Mononuclear cell (primary cell): ENCODE measurements around the gene SP2. TPM values are rescaled to one million over a fixed set of nuclear protein-coding genes. Genes with fewer than 3 reads are reported as not detected.
"Not testable (repeated sequence)": the region's sequence is repeated elsewhere in the genome, so short reads cannot be mapped to it uniquely, and the experiment has no call there.

Experiments used
- H3K27me3 ChIP-seq: 2 replicates; pipeline ENCODE4 v1.6.0; 2011; ENCODE audit warnings: low read length, control low read depth; ENCODE audit not compliant: insufficient read depth
- H3K4me1 ChIP-seq: 2 replicates; pipeline ENCODE4 v1.5.1; 2011; ENCODE audit warnings: mild to moderate bottlenecking, low read length, control low read depth; ENCODE audit not compliant: insufficient read depth
- H3K4me3 ChIP-seq: 2 replicates; pipeline ENCODE4 v1.5.1; 2011; ENCODE audit warnings: mild to moderate bottlenecking, low read length, moderate library complexity
- H3K9me3 ChIP-seq: 2 replicates; pipeline ENCODE4 v1.5.1; 2011; ENCODE audit warnings: low read depth, mild to moderate bottlenecking, control low read depth, low read length
- total RNA-seq: library from RNA; depleted of rRNA; stranded (reverse); fragments of >200 nt; gene quantifications from one replicate; pipeline ENCODE4 v1.2.3, GENCODE V29; 2012

Gene SP2
- total RNA-seq, 1 donor = 2.5 TPM

DNA sequence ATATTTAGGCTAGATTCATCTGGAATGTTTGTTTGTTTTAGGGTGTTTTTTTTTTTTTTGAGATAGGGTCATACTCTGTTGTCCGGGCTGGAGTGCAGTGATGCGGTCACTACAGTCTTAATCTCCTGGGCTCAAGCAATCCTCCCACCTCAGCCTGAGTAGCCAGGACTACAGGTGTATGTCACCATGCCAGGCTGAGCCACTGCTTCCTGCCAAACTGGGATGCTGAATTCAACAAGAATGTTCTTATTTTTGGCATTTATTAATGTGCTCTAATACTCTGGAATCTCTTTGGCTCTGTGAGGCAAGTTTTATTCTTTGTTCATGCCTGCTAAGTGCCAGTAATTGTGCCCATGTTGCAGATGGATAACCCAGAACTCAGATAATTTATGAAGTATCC lies 21.5 kb downstream of the SP2 start:
- Histone ChIP-seq H3K27me3 (no peaks in the 10 kb centered on the region), H3K9me3 (no peaks in the 10 kb centered on the region), H3K4me3 (no peak overlapping the region), H3K4me1 (peaks cover 13% of the 10 kb centered on the region)

DNA sequence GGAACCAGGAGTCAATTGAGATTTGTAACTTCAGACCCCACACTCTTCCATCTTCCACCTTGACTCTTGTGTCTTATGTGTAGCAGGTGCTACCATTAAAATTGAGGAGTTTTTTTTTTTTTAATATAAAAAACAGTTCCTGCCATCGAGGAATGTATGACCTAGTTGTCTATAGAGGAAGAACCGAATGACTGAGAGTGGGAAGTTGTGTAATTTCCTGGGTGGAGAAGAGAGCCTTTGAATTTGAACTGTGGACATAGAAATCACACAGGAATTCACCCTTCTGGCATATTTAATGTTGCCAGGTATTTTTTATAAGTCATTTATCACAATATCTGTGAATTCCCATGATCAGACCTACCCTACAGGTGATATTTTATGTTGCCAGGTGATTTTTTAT lies 22.0 kb downstream of the SP2 start:
- H3K4me1 ChIP-seq = peaks cover 13% of the 10 kb centered on the region
- H3K9me3 ChIP-seq = no peaks in the 10 kb centered on the region
- no peaks in the 10 kb centered on the region for H3K27me3 ChIP-seq
- H3K4me3 ChIP-seq = no peak overlapping the region

DNA sequence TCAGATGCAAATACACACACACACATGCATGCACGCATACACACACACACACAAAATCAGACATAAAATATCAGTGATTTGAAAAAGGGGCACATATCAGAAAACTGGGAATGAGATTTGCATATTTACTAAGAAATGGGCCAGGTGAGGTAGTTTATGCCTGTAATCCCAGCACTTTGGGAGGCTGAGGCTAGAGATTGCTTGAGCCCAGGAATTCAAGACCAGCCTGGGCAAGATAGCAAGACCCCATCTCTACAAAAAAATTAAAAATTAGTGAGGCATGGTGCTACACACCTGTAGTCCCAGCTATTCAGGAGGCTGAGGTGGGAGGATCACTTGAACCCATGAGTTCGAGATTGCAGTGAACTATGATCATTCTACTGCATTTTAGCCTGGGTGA lies 23.0 kb downstream of the SP2 start:
- H3K4me3 ChIP-seq = no peak overlapping the region
- H3K4me1 ChIP-seq = peaks cover 13% of the 10 kb centered on the region
- no peaks in the 10 kb centered on the region for H3K9me3 ChIP-seq
- no peaks in the 10 kb centered on the region for H3K27me3 ChIP-seq

DNA sequence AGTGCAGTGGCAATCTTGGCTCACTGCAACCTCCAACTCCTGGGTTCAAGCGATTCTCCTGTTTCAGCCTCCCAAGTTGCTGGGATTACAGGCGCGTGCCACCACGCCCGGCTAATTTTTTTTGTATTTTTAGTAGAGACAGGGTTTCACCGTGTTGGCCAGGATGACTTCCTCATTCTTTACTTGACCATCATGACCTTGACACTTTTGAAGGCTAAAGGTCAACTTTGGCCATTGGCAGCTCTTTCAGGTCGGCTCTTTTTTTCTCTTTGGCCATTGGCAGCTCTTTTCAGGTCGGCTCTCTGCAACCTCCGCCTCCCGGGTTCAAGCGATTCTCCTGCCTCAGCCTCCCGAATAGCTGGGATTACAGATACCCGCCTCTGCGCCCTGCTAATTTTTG lies 23.9 kb downstream of the SP2 start:
- not testable (repeated sequence) for H3K4me3 ChIP-seq, H3K9me3 ChIP-seq, H3K27me3 ChIP-seq
- H3K4me1 ChIP-seq = peaks cover 13% of the 10 kb centered on the region

DNA sequence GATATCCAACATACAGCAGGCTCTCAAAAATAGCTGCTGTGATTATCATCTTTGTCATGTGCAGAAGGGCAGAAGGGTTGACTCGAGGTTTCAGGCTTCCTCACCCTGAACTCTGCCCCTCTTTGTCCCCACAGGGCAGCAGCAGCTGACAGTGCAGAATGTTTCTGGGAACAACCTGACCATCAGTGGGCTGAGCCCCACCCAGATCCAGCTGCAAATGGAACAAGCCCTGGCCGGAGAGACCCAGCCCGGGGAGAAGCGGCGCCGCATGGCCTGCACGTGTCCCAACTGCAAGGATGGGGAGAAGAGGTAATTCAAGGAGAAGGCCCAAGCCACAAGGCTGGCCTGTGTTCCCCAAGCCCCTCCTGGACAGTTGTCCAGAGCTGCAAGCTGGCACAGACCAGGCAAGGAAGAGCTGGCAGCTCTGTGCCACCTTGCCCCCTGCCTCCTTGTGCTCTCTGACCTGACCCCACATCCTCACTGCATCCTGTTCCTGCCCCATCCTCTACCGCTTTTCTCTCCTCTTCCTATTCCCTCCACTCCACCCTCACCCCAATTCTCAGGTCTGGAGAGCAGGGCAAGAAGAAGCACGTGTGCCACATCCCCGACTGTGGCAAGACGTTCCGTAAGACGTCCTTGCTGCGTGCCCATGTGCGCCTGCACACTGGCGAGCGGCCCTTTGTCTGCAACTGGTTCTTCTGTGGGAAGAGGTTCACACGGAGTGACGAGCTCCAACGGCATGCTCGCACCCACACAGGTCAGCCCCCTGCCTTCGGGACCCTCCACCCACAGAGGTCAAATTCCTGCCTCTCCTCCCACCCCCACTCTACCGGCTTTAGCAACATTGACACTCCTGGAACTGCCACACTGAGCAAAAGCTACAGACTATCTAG lies 29.0 kb downstream of the SP2 start:
- Histone ChIP-seq H3K27me3 (no peaks in the 10 kb centered on the region), H3K4me1 (no peaks in the 10 kb centered on the region), H3K9me3 (no peaks in the 10 kb centered on the region), H3K4me3 (no peak overlapping the region)

DNA sequence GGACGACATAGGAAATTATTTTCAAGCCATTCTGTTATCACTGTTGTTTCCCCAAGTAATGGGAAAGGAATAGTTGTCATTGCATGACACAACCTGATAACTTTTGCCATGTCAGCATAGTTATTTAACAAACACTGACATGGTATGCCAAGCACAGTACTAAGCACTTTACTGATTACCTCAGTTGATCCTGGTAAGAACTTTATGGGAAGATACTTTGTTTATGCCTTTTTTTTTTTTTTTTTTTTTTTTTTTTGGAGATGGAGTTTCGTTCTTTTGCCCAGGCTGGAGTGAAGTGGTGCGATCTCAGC lies 29.6 kb downstream of the SP2 start:
- Histone ChIP-seq H3K9me3 (no peaks in the 10 kb centered on the region), H3K4me1 (no peaks in the 10 kb centered on the region), H3K4me3 (no peak overlapping the region), H3K27me3 (no peaks in the 10 kb centered on the region)

DNA sequence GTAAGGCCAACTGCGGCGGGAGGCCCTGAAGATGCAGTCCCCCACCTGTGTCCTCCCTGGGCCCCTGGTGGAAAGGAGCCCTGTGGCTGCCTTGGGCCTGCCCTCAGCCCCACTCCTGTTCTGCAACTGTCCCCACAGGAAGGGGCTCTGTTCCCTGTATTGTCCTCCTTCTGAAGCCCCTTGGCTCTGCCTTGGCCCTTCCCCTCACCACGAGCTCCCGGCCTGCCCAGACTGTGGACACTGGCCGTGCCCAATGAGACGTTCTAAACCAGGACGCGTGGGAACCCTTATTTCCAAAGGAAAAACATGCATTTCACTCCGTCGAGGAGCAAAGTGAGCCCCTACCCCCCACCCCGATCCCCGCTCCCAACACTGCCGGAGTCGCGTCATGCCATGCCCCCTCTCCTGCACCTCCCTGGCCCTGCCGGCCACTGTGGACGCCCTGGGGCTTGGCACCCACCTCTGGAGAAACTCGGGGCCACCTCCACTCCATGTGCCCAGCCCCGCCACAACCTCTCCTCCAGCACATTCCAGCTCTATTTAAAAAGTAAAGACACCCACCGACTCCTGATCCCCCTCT lies 31.9 kb downstream of the SP2 start:
- no peaks in the 10 kb centered on the region for H3K9me3 ChIP-seq
- no peak overlapping the region for H3K4me3 ChIP-seq
- no peaks in the 10 kb centered on the region for H3K27me3 ChIP-seq
- no peaks in the 10 kb centered on the region for H3K4me1 ChIP-seq

DNA sequence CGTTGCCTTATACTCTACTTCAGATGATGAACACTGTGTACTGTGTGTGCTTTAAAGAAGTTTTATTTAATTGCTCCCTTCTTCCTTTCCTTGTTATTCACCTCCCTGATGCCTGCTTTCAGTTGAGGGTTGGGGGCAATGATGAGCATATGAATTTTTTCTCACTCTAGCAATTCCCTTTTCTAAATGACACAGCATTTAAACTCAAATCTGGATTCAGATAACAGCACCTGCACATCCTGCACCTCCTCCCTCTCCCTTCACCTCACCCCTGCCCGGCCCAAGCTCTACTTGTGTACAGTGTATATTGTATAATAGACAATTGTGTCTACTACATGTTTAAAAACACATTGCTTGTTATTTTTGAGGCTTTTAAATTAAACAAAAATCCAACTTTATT lies 32.4 kb downstream of the SP2 start:
- Histone ChIP-seq H3K4me1 (no peaks in the 10 kb centered on the region), H3K4me3 (no peak overlapping the region), H3K27me3 (no peaks in the 10 kb centered on the region), H3K9me3 (no peaks in the 10 kb centered on the region)

DNA sequence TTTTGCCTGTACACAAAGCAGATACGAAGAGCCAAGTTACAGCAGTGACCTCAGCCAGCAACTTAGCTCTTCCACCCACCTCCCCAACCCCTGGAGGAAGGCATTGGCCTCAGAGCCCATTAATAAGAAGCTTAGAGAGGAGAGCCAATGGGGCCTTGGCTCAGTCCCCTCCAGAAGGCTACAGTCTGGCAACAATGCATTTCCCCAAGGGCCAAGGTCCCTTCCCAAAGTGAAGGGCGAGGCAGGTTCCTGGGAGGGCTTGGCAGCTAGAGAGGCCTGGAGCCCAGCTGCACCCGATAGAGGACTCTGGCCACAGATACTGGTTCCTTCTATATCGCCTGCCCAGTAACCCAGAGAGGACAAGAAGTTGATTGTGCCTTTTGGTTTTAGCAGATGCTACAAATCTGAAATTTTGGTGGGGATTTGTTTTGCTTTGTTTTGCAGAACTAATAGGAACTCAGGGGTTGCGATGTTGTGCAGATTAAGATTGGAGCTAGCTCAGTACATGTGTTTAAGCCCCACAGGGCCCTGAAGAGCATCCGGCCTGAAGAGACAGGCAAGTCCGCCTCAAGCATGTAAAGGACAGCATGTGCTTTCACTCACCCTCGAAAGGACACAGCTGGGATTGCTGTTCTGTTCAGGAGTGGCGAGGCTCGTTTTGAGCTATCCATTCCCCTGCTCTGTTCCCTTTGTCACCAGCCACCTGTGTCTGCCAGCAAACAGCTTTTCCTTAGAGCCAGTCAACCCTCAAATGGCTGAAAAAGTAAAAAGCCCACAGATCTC lies 33.4 kb downstream of the SP2 start:
- Histone ChIP-seq H3K9me3 (no peaks in the 10 kb centered on the region), H3K27me3 (no peaks in the 10 kb centered on the region), H3K4me3 (no peak overlapping the region), H3K4me1 (no peaks in the 10 kb centered on the region)

DNA sequence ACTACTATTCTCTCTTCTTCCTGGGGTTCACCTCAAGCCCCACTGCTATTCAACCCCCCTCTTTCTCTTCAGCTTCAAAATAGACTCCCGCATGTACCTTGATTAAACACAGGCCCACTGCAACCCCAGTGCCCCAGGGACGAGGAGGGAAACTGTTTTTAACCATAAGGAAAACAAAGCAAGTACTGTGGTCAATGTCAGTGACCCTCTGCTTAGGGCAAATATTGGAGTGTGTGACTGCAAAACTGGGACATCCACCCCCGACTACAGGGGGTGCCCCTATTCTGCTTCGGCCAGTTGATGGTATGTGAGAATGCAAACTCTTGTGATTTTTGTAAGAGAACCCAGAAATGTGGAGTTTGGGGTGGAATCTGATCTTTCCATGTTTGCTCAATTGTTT lies 35.8 kb downstream of the SP2 start:
- no peaks in the 10 kb centered on the region for H3K9me3 ChIP-seq
- no peaks in the 10 kb centered on the region for H3K27me3 ChIP-seq
- no peak overlapping the region for H3K4me3 ChIP-seq
- H3K4me1 ChIP-seq = no peaks in the 10 kb centered on the region

DNA sequence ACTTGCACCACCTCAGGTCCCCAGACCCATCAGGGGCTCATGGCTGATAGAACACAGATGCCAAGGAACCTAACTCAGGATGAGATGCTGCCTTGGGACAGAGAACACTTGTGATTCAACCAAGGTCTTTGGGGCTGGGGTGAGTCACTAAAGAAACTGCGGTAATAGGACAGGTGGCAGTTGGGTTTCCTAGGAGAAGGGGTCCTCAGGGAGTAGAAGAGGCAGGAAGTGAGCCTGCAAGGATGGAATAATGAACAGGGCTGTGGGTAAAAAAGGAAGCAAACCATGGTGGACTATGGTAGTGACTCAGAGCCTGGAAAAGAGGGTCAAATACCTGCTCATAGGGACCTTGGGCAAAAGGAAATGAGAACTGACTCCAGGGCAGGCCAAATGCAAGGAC lies 38.8 kb downstream of the SP2 start:
- no peak overlapping the region for H3K4me3 ChIP-seq
- no peaks in the 10 kb centered on the region for H3K27me3 ChIP-seq
- no peaks in the 10 kb centered on the region for H3K4me1 ChIP-seq

DNA sequence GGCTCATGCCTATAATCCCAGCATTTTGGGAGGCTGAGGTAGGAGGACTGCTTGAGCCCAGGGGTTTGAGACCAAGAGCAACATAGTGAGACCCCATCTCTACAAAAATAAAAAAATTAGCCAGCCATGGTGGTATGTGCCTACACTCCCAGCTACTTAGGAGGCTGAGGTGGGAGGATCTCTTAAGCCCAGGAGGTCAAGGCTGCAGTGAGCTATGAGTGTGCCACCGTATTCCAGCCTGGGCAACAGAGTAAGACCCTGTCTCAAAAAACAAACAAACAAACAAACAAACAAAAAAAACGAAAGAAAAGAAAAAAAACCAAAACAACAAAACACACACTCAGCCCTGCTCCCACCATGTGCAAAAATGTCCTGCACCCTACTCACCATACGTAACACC lies 39.4 kb downstream of the SP2 start:
- H3K4me3 ChIP-seq, H3K9me3 ChIP-seq, H3K4me1 ChIP-seq, H3K27me3 ChIP-seq: not testable (repeated sequence)

More for the DNA sequence above, 38.8 kb downstream of the SP2 start:
- no peaks in the 10 kb centered on the region for H3K9me3 ChIP-seq

DNA sequence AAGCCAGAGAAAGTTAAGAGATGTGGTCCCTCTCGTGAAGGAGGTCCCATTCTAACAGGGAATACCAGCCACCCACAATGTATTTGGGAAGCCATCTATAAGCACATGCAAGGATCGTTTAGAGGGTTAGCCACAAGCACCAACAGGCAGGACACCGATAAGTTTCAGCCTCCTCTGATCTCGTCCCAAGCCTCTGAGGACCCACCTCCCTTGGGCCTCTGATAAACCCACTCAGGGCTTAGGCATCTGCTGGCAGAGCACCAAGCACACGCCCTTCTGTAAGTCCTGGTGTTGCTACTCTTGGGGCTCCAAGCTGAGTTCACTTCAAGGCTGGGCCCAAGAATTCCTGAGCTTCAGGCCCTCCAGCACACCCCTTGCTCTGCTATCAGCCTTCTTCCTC lies 39.9 kb downstream of the SP2 start:
- peaks cover 6% of the 10 kb centered on the region for H3K4me1 ChIP-seq
- no peaks in the 10 kb centered on the region for H3K9me3 ChIP-seq
- H3K4me3 ChIP-seq = no peak overlapping the region
- H3K27me3 ChIP-seq = no peaks in the 10 kb centered on the region

DNA sequence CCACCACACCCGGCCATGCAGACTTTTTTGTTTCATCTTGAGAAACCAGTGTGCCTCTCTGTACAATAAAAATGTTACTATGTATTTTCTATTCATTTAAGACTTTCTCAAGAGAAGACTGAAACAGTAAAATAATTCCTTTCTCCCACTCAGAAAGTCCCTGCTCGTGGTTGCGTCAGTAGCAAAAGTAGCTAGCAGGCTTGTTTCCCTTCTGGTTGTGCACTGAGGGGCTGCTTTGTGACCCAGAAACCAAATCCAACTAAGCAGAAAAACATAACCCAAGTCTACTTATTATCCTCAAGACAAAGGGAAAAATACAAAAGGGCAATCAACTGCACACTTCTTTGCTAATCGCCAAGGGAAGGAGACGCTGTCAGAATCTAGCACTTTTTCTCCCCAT lies 41.9 kb downstream of the SP2 start:
- peaks cover 24% of the 10 kb centered on the region for H3K4me1 ChIP-seq
- no peaks in the 10 kb centered on the region for H3K27me3 ChIP-seq
- H3K4me3 ChIP-seq = no peak overlapping the region
- no peaks in the 10 kb centered on the region for H3K9me3 ChIP-seq

DNA sequence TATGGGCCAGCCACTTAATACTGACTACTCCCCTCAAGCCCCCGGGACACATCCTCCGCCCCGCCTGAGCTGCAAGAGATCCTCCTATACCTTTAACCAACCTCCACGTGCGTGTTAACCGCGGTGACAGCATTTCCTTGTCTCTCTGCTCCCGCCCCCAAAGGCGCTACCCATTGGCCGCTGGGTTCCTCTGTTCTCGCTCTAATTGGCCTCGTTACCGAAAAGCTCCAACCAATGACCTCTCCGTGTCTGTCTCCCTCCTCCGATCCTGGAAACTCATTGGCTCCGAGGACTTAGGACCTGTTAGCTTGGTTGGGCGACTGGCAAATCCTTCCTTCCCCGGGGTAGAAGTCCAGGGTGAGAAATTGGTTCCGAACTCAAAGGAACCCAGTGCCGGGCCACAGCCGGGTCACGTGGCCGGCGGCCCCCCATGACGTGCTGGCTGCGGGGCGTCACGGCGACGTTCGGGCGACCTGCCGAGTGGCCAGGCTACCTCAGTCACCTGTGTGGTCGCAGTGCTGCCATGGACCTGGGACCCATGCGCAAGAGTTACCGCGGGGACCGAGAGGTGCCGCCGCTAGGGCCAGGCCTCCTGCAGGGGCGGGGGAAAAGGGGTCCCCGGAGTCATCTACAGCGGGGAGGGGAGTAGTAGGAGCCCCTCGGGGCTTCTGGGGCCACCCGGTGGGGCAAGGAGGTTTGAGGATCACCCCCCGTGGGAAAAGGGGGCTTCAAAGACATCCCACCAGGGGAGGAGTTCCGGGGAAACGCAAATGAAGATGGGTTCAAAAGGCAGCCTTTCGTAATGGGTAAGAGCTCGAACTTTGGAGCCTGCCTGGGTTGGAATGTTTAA lies 45.4 kb downstream of the SP2 start, which contains the start of gene PNPO:
Gene PNPO, plus strand, starts transcription at position 326 of the 850 bp plus-strand sequence. Its CDS starts 105 bp downstream, at position 431.
- Histone ChIP-seq H3K4me1 (peaks cover 58% of the 10 kb centered on the region), H3K27me3 (no peaks in the 10 kb centered on the region), H3K9me3 (no peaks in the 10 kb centered on the region), H3K4me3 (peak within 1 kb of the TSS; percentile 72)
